H1 (cell line): Measurements from ENCODE around the gene UNC119. TPM values are rescaled to one million over a fixed set of nuclear protein-coding genes. Genes with fewer than 3 reads are reported as not detected.

ENCODE experiments used
- MAX ChIP-seq: IDR thresholded peaks from 2 replicates; pipeline ENCODE4 v1.6.1; 2012; ENCODE audit warnings: inconsistent platforms
- polyA plus RNA-seq, 7 experiments: library from polyadenylated mRNA; depleted of rRNA in 3 of 7; stranded (reverse) in 5 of 7; unstranded in 2 of 7; fragments of >200 nt in 5 of 7; fragments of 200-250 nt in 2 of 7; gene quantifications; 1 replicate in 5 of 7; 2 replicates in 1 of 7; 4 replicates in 1 of 7; pipeline versions ENCODE4 v1.2.1 to v1.2.3, GENCODE V29; 2011 to 2013; ENCODE audit warnings: missing spikeins in 2 of 7, mixed read lengths in 2 of 7
- total RNA-seq: library from RNA; stranded (reverse); fragmentation: NEBNext Ultra II Directional; extraction: Animal tissue kit (Norgen Biotek cat#: 25700); gene quantifications from 2 replicates; pipeline ENCODE4 v1.2.1, GENCODE V29; 2021

The UNC119 gene
- total and polyA plus RNA-seq, 2 of the 8 experiments (the other 6 are each of a cell fraction or from before 2014, with no cell fraction given): 43.5 to 94.4 TPM

- TF ChIP-seq MAX: no peak
- TF ChIP-seq, all 59 proteins: peak for 11
Measured at GRCh38 chr17:28552176-28552999, at the start of gene UNC119 (continued).
